ENCODE data around the gene BZW1.

DNA sequence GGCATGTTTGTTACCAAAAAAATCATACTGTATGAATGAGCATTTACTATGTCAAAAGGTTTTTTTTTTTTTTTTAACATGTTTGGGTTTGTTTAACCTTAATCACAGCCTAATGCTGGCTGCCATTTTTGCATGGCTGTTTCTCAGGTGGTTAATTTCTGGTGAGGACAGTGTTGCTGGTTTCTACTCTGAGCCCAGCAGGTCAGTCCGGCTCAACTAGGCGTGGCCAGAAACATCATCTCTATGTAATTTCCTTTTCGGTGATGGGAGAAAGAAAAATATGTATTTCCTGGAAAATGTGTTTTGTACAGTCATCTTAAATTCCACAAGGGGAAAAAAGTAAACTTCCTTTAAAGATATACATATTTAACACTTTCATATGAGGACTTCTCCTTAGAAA is 24.9 kb upstream of the BZW1 start:
- TF ChIP-seq, protein P1, sequence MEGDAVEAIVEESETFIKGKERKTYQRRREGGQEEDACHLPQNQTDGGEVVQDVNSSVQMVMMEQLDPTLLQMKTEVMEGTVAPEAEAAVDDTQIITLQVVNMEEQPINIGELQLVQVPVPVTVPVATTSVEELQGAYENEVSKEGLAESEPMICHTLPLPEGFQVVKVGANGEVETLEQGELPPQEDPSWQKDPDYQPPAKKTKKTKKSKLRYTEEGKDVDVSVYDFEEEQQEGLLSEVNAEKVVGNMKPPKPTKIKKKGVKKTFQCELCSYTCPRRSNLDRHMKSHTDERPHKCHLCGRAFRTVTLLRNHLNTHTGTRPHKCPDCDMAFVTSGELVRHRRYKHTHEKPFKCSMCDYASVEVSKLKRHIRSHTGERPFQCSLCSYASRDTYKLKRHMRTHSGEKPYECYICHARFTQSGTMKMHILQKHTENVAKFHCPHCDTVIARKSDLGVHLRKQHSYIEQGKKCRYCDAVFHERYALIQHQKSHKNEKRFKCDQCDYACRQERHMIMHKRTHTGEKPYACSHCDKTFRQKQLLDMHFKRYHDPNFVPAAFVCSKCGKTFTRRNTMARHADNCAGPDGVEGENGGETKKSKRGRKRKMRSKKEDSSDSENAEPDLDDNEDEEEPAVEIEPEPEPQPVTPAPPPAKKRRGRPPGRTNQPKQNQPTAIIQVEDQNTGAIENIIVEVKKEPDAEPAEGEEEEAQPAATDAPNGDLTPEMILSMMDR (IDR thresholded peaks at IDR 0.05; ENCODE audit: low read length) = no peak
- TF ChIP-seq EZH2 (optimal IDR thresholded peaks at IDR 0.05; ENCODE audit: low read depth, low read length) (no peak), EZH2phosphoT487 (IDR thresholded peaks at IDR 0.05; ENCODE audit: low read length) (no peak)

All from MM.1S (cell line).